ENCODE results near the gene VWA3B.

DNA sequence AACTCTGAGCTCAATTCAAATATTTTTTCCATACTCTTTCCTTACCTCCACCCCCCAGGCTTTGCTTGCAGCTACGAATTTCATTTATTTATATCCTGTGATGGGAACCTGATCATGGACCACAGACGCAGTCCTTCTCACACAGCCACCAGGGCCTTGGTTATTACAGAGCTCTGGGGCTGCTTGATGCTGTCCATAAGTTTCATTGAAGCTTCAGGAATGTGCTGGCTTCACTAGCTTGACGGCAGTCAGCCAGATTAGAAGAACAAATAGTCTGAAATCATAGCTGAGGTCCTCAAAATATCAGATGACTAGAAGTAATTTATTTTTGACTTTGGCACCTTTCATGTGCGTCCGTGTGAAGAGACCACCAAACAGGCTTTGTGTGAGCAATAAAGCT, 104.9 kb downstream of the VWA3B start:
- TF ChIP-seq, protein P1, sequence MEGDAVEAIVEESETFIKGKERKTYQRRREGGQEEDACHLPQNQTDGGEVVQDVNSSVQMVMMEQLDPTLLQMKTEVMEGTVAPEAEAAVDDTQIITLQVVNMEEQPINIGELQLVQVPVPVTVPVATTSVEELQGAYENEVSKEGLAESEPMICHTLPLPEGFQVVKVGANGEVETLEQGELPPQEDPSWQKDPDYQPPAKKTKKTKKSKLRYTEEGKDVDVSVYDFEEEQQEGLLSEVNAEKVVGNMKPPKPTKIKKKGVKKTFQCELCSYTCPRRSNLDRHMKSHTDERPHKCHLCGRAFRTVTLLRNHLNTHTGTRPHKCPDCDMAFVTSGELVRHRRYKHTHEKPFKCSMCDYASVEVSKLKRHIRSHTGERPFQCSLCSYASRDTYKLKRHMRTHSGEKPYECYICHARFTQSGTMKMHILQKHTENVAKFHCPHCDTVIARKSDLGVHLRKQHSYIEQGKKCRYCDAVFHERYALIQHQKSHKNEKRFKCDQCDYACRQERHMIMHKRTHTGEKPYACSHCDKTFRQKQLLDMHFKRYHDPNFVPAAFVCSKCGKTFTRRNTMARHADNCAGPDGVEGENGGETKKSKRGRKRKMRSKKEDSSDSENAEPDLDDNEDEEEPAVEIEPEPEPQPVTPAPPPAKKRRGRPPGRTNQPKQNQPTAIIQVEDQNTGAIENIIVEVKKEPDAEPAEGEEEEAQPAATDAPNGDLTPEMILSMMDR (IDR thresholded peaks at IDR 0.05; ENCODE audit: insufficient read depth, low read depth, low read length) = no peak
- no peak for TF ChIP-seq EZH2 (IDR thresholded peaks at IDR 0.05; ENCODE audit: insufficient read depth, low read length)

All from astrocyte (in vitro differentiated cells and primary cell).